Fibroblast of villous mesenchyme (primary cell): Measurements from ENCODE around the gene SYNGAP1. TPM values are rescaled to one million over a fixed set of nuclear protein-coding genes. Genes with fewer than 3 reads are reported as not detected.
A peak's percentile ranks its signal among the peaks of the same experiment; 100 is the strongest.

ENCODE experiments used
- DNase-seq: peaks from one replicate; pipeline ENCODE4 v3.0.0-alpha.2; 2010; ENCODE audit warnings: low read depth
- H3K4me3 ChIP-seq: 2 replicates; pipeline ENCODE4 v1.5.1; 2011; ENCODE audit warnings: low read depth, mild to moderate bottlenecking, low read length
- total RNA-seq: library from RNA; depleted of rRNA; stranded (reverse); fragments of >200 nt; gene quantifications from 2 replicates; pipeline ENCODE4 v1.2.3, GENCODE V29; 2012
- TF ChIP-seq, protein P1 (sequence below): IDR thresholded peaks from 2 replicates; pipeline ENCODE4 v1.5.1; 2012; ENCODE audit warnings: low read depth, mild to moderate bottlenecking, low read length; ENCODE audit not compliant: insufficient read depth

The SYNGAP1 gene
- total RNA-seq, 1 donor: 7.8 TPM

DNA sequence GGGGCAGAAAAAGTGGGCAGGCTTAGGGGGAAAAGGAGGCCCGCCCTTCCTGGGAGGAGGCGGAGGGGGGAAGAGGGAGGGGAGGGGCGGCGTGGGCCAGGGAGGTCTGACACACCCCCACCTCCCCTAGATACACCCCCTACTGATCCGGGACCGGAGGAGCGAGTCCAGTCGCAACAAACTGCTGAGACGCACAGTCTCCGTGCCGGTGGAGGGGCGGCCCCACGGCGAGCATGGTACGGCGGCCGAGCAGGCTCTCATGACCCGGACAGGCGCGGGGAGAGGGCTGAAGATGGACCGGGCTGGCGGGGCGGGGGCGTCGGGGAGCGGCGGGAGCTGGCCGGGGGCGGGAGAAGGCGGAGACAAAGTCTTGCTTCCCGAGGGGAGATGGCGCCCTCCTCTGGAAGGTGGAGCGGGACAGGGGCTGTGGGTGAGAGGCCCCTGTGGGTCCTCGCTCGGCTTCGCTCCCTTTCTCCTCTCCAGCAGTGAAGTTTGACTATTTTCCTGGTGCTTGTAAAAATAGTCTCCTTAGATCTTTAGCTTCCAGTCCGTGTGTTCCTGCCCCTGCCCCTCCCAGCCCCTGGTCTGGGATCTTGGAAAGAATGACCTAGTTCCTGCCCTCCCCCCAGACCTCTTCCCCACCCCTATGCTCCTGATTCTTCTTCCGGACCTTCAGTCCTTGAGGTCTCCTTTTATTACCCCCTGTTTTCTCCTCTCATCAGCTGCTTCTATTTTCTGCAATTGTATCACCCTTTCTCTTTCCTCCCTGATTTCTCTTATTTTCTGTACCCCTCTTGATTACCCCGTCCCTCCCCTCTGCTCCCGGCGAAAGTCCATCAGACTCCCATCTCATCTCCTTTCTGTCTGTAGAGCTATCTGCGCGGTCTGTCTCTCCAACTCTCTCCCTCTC lies 6.1 kb downstream of the SYNGAP1 start:
- TF ChIP-seq, protein P1, sequence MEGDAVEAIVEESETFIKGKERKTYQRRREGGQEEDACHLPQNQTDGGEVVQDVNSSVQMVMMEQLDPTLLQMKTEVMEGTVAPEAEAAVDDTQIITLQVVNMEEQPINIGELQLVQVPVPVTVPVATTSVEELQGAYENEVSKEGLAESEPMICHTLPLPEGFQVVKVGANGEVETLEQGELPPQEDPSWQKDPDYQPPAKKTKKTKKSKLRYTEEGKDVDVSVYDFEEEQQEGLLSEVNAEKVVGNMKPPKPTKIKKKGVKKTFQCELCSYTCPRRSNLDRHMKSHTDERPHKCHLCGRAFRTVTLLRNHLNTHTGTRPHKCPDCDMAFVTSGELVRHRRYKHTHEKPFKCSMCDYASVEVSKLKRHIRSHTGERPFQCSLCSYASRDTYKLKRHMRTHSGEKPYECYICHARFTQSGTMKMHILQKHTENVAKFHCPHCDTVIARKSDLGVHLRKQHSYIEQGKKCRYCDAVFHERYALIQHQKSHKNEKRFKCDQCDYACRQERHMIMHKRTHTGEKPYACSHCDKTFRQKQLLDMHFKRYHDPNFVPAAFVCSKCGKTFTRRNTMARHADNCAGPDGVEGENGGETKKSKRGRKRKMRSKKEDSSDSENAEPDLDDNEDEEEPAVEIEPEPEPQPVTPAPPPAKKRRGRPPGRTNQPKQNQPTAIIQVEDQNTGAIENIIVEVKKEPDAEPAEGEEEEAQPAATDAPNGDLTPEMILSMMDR: peak; percentile 59
- DNase-seq: peak; percentile 88
- H3K4me3 ChIP-seq: peak overlapping the region; percentile 79

DNA sequence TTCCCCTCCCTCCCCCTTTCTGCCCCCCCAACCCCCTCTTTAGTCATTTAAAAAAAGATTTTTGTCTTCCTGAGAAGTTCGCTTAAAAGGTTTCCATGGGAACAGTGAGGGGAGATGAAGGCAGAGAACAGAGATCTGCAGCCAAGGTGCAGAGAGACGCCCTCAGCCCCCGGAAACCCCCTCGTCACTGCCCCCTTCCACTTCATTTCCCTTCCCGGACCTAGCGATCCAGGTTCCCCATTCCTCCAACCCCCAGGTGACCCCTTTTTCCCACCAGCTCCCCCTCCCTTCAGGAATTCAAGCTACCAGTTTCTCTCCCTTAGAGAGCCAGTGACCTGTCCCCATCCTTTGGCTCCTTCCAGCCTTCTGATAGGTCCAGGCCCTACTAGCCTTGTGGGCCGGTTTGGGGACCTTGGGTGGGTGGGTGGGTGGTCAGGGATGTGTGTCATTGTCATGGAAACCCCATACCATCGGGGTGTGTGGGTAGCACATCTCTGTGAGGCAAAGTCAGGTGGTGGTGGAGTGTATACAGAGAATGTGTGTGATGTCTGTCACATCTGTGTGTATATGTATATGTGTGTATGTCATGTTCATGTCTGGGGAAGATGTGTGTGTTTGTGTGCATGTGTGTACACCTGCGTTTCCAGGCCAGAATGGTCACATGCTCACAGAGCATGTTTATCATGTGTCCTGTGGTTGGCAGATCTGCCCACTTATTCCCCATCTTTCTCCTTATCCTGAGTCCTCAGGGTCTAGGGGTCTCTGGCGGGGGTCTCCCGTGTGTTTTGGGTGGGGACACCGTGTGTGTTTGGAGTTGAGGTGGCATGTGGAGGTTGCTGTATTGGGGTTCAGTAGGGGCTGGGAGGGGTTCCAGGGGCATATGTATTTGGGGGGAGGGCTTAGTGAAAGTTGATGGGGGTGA lies 7.0 kb downstream of the SYNGAP1 start:
- TF ChIP-seq, protein P1: no peak
- no peak for DNase-seq
- peak overlapping the region; percentile 79 for H3K4me3 ChIP-seq

DNA sequence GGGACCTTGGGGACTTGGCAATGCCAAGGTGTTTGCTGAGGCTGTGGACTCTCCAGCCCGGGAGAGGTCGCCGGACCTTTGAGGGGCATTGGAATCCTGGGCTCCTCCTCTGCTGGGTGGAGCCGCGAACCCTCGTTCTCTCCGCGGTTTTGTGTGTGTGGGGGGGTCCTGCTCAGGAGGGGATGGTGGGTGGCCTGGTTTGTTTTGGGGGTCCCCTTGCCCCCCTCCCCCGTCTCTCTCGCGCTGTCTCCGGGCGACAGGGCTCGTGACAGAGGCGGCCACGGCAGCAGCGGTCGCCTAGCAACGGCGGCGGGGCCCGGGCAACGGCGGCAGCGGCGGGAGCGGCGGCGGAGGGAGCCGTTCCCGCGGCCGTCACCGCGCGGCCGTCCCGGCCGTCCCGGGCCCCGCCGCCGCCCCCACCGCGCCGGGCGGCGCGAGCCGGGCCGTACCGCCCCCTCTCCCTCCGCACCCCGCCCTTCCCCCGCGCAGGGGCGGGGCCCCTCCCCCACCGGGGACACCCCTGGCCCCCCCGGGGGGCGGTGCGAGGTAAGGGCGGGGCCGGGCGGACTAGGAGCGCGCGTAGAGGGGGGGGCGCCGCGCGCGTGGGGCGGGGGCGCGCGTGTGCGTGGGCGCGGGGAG lies 7.8 kb downstream of the SYNGAP1 start:
- peak; percentile 22 for DNase-seq
- TF ChIP-seq, protein P1: peak; percentile 9
- peak overlapping the region; percentile 79 for H3K4me3 ChIP-seq

DNA sequence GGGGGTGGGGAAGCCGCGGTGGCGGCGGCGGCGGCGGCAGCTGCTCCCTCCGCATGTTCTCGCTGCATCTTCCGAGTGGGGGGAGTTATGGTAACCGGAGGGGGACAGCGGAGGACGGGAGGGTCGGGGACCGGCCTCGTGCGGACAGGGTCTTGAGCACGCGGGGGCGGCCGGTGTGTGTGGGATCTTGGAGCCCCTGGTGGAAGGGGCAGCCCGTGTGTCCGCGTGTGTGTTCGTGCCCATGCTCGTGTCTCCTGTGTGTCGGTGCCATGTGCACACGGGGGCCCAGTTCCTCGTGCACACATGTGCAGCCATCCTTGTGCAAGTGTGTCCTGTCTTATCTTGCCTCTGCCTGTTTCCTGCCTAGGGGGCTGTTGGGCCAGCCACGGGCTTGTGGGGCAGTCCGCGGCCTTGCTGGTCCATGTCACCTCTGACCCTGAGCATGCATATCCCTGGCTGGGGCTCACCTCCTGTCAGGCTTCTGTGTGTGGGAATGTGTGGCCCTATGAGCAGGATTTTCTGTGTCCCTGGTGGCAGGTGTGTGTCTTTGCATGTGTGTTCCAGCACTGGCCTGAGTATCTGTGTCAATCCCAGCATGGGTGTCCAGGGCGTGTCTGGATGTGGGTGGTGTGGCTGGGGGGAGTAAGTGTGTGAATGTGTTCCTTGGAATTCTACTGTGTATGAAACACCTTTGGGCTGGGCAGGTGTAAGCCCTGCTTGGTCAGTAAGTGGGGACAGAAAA lies 8.5 kb downstream of the SYNGAP1 start:
- peak overlapping the region; percentile 79 for H3K4me3 ChIP-seq
- TF ChIP-seq, protein P1: peak; percentile 35
- DNase-seq: no peak

DNA sequence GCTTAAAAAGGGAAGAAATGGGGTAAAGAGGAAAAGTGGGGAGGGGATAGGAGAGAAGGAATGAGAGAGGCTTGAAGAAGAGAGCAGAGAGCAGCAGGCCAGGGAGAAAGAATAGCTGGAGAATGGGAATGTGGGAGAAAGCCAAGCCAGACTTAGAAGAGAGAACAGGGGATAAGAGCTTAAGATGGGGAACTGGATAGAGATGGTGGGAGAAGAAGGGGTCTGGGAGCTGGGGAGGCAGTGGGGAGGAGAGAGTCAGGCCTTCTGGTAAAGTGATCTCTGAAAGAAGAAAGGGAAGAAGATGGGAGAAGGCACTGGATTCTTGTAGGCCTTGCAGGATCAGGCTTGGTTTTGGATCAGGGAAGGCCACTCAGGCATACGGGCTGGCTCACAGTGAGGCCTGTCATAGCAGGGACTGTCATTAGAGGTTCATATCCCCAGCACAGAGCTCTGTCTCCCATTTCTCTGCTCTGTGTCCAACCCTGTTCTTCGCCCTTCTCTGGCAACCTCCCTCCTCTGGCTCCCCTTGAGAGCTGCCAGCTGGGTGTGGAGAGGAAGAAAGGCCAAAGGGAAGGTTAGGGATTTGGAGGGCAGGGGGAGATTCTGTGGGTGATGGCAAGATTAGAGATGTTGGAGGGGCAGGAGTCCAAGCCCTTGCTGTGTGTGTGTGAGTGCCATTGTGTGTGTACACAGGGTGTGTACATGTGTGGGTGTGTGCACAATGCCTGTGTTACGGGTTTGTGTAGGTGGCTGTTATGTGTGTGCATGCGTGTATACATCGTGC lies 9.3 kb downstream of the SYNGAP1 start:
- no peak overlapping the region for H3K4me3 ChIP-seq
- no peak for DNase-seq
- TF ChIP-seq, protein P1: no peak
